HepG2 (cell line): Measurements from ENCODE around the gene STXBP2. TPM values are rescaled to one million over a fixed set of nuclear protein-coding genes. Genes with fewer than 3 reads are reported as not detected.

Experiments
- ATAC-seq: fragments of 200-7000 bp; cut with Tn5 transposase; 3 replicates; pipeline ENCODE4 v1.9.1; 2020; ENCODE audit warnings: mild to moderate bottlenecking, moderate library complexity
- BruUV-seq: library from RNA; stranded (reverse); fragments of 400-500 nt; replicated peaks from 2 replicates; lab custom pipeline; 2021; lab: Mats Ljungman, UMichigan
- CTCF ChIA-PET: fragments of 300-600 bp; formaldehyde crosslinking; extraction: SDS; loops from one replicate; lab custom pipeline; 2021; ENCODE audit warnings: low total read pairs, inconsistent platforms, low intra/inter-chr PET ratio; lab: Yijun Ruan, JAX
- POLR2A ChIA-PET: fragments of 350-600 bp; sonication (Branson Sonifier 250); formaldehyde crosslinking; loops from one replicate; lab custom pipeline; 2020; ENCODE audit warnings: antibody characterized with exemption, inconsistent platforms; lab: Yijun Ruan, JAX
- DNase-seq: peaks from one replicate; pipeline ENCODE4 v3.0.0-alpha.2; 2015; ENCODE audit warnings: low spot score
- FAIRE-seq: peaks from 3 replicates; lab custom pipeline; 2011; peaks lifted over from hg19 to GRCh38; lab: Jason Lieb, UNC
- H2AFZ ChIP-seq: one replicate; pipeline ENCODE4 v1.6.1; 2011; ENCODE audit warnings: low read length, inconsistent platforms
- H3K27ac ChIP-seq: fragments of 300-600 bp; 3 replicates; pipeline ENCODE4 v1.8.0; 2011; ENCODE audit warnings: mixed run types, mild to moderate bottlenecking, mixed read lengths, low read length, inconsistent platforms; ENCODE audit not compliant: insufficient read depth; ENCODE audit errors: extremely low read length
- H3K27me3 ChIP-seq, 2 experiments: fragments of 200-600 bp in 1 of 2; 2 replicates in 1 of 2; 3 replicates in 1 of 2; pipeline versions ENCODE4 v1.6.0 to v1.8.0; 2011; ENCODE audit warnings: low read length in 2 of 2, mild to moderate bottlenecking in 2 of 2, moderate library complexity in 2 of 2, inconsistent platforms in 1 of 2; ENCODE audit not compliant: insufficient read depth in 2 of 2, control insufficient read depth in 1 of 2
- H3K36me3 ChIP-seq, 2 experiments: fragments of 200-600 bp in 1 of 2; replicated peaks in 1 of 2; 2 replicates in 1 of 2; 3 replicates in 1 of 2; pipeline versions ENCODE4 v1.5.1 to v1.8.0; 2011; ENCODE audit warnings: low read length in 2 of 2, inconsistent platforms in 1 of 2; ENCODE audit not compliant: insufficient read depth in 2 of 2, control insufficient read depth in 1 of 2
- H3K4me1 ChIP-seq: 2 replicates; pipeline ENCODE4 v1.5.1; 2012; ENCODE audit warnings: low read length, inconsistent platforms; ENCODE audit not compliant: insufficient read depth
- H3K4me2 ChIP-seq: 2 replicates; pipeline ENCODE4 v1.6.0; 2011; ENCODE audit warnings: low read depth, low read length, inconsistent platforms
- H3K4me3 ChIP-seq, 3 experiments: fragments of 200-600 bp in 1 of 3; sonication (generic), shearing (Covaris generic) in 1 of 3; replicated peaks in 1 of 3; 2 replicates each; pipeline ENCODE4 v1.5.1; 2011 to 2016; ENCODE audit warnings: low read length in 3 of 3, inconsistent platforms in 2 of 3, low read depth in 2 of 3, mild to moderate bottlenecking in 2 of 3, control low read depth in 1 of 3, mixed read lengths in 1 of 3; ENCODE audit not compliant: insufficient read depth in 1 of 3
- H3K79me2 ChIP-seq: one replicate; pipeline ENCODE4 v1.6.1; 2011; ENCODE audit warnings: low read length, inconsistent platforms; ENCODE audit not compliant: insufficient read depth
- H3K9ac ChIP-seq: 2 replicates; pipeline ENCODE4 v1.6.0; 2011; ENCODE audit warnings: mild to moderate bottlenecking, low read depth, low read length, inconsistent platforms; ENCODE audit not compliant: insufficient read depth
- H3K9me3 ChIP-seq: 2 replicates; pipeline ENCODE4 v1.5.1; 2012; ENCODE audit warnings: mild to moderate bottlenecking, low read length
- H4K20me1 ChIP-seq: 2 replicates; pipeline ENCODE4 v1.6.0; 2011; ENCODE audit warnings: inconsistent platforms, mild to moderate bottlenecking, low read length, moderate library complexity; ENCODE audit not compliant: insufficient read depth
- CHD4 ChIP-seq: fragments of 200-600 bp; sonication (generic); IDR thresholded peaks from 2 replicates; pipeline ENCODE4 v1.7.0; 2017; ENCODE audit warnings: mild to moderate bottlenecking, low read length, borderline replicate concordance
- FOSL2 ChIP-seq: sonication (generic); formaldehyde crosslinking; IDR thresholded peaks from 2 replicates; pipeline ENCODE4 v1.4.0; 2020; ENCODE audit warnings: missing genetic modification reagents
- GTF2F1 ChIP-seq: fragments of 150-350 bp; IDR thresholded peaks from 2 replicates; pipeline ENCODE4 v1.6.1; 2014; ENCODE audit warnings: low read length
- MIXL1 ChIP-seq: IDR thresholded peaks from 2 replicates; pipeline ENCODE4 v1.6.1; 2016
- MTF1 ChIP-seq: sonication (generic); formaldehyde crosslinking; IDR thresholded peaks from 2 replicates; pipeline ENCODE4 v1.5.0; 2020; ENCODE audit warnings: missing genetic modification reagents
- PCBP1 ChIP-seq: fragments of 200-400 bp; formaldehyde crosslinking; IDR thresholded peaks from 2 replicates; pipeline ENCODE4 v1.6.1; 2017; ENCODE audit warnings: mild to moderate bottlenecking, low read depth, low read length, borderline replicate concordance
- RFX3 ChIP-seq: IDR thresholded peaks from 2 replicates; pipeline ENCODE4 v1.6.1; 2016; ENCODE audit warnings: missing biosample characterization, missing genetic modification reagents
- RXRB ChIP-seq: IDR thresholded peaks from 2 replicates; pipeline ENCODE4 v1.6.1; 2016; ENCODE audit warnings: borderline replicate concordance, missing genetic modification reagents, missing compliant biosample characterization
- ZNF629 ChIP-seq: sonication (generic); formaldehyde crosslinking; conservative IDR thresholded peaks from 2 replicates; pipeline ENCODE4 v1.5.0; 2020; ENCODE audit warnings: missing genetic modification reagents
- ZSCAN29 ChIP-seq: sonication (generic); formaldehyde crosslinking; conservative IDR thresholded peaks from 2 replicates; pipeline ENCODE4 v1.4.0; 2020; ENCODE audit warnings: mild to moderate bottlenecking, missing genetic modification reagents
- WGBS: methylation state at CpG from one replicate; pipeline ENCODE4 v1.1.6; 2017; ENCODE audit warnings: low lambda C conversion rate; 5-methylcytosine and 5-hydroxymethylcytosine counted together
- in situ Hi-C: cut with HindIII; loops from 2 replicates; pipeline ENCODE4 v1.10.0; 2017; ENCODE audit warnings: low pct_unique_long_range_greater_than_20kb; ENCODE audit not compliant: extremely low pct_ligation_motif_present
- intact Hi-C: fragments of 100-400 bp; cut with micrococcal nuclease; formaldehyde crosslinking; loops from one replicate; pipeline ENCODE4 v1.10.0; 2022; ENCODE audit not compliant: unreplicated experiment
- polyA plus RNA-seq, 8 experiments: library from polyadenylated mRNA; depleted of rRNA in 3 of 8; stranded (reverse) in 7 of 8; unstranded in 1 of 8; fragments of >200 nt; fragmentation: Illumina TruSeq in 4 of 8; extraction: Trizol in 4 of 8; gene quantifications; 2 replicates each; pipeline versions ENCODE4 v1.2.1 to v1.2.3, GENCODE V29; 2011 to 2016; ENCODE audit warnings: low read depth in 4 of 8, missing spikeins in 1 of 8, mixed read lengths in 1 of 8; ENCODE audit not compliant: insufficient read depth in 1 of 8
- total RNA-seq, 5 experiments: library from RNA; depleted of rRNA; stranded (reverse); fragments of >200 nt; fragmentation: Illumina TruSeq; extraction: Trizol; gene quantifications; 2 replicates each; pipeline ENCODE4 v1.2.3, GENCODE V29; 2016; ENCODE audit warnings: low read depth in 1 of 5

Gene STXBP2
- total and polyA plus RNA-seq, 2 of the 13 experiments (the other 11 are each of a cell fraction or from before 2014, with no cell fraction given): 22.8 to 40.1 TPM

- H3K4me2 ChIP-seq: no peak overlapping the region
- BruUV-seq: no TSS peak
- H3K27ac ChIP-seq: no peak overlapping the region
- no peaks in the 10 kb centered on the region for H4K20me1 ChIP-seq
- peaks cover 41% of the 10 kb centered on the region for H3K4me1 ChIP-seq
- no peaks in the 10 kb centered on the region for H3K79me2 ChIP-seq
- H3K9me3 ChIP-seq: no peaks in the 10 kb centered on the region
- POLR2A ChIA-PET: no interaction called here
- FAIRE-seq (no peak), ATAC-seq (no peak), DNase-seq (no peak)
- CTCF ChIA-PET: no interaction called here
- H3K36me3 ChIP-seq: no peaks in the 10 kb centered on the region
- no peak overlapping the region for H3K9ac ChIP-seq
- H3K27me3 ChIP-seq: no peaks in the 10 kb centered on the region; a peak in 1 of 5 replicates
- no peak overlapping the region for H3K4me3 ChIP-seq
- 0 out of 2 replicates have a peak, but pooled peaks have one; percentile 31 for TF ChIP-seq CHD4
- TF ChIP-seq MIXL1 (CRISPR knock-in tag): no peak
- peak; percentile 87 for TF ChIP-seq ZNF629 (CRISPR knock-in tag)
- WGBS: 64% methylated on average over 7 of the region's 7 CpGs
- intact Hi-C loops: no loop called here
- in situ Hi-C loops: no loop called here
- H2AFZ ChIP-seq: no peak overlapping the region
Measured at GRCh38 chr19:7589822-7590221, 47.1 kb upstream of the STXBP2 start.

- Histone ChIP-seq H3K36me3 (no peaks in the 10 kb centered on the region), H3K27ac (no peak overlapping the region), H3K4me3 (no peak overlapping the region), H3K4me2 (peak overlapping the region; percentile 25), H4K20me1 (no peaks in the 10 kb centered on the region), H3K9me3 (no peaks in the 10 kb centered on the region), H2AFZ (no peak overlapping the region), H3K9ac (no peak overlapping the region), H3K4me1 (peaks cover 45% of the 10 kb centered on the region), H3K27me3 (no peaks in the 10 kb centered on the region; a peak in 1 of 5 replicates), H3K79me2 (no peaks in the 10 kb centered on the region)
- FAIRE-seq (no peak), DNase-seq (no peak), ATAC-seq (no peak; the same call in 2 of the 3 replicates)
- intact Hi-C loops: no loop called here
- TF ChIP-seq RFX3 (CRISPR knock-in tag) (no peak), PCBP1 (0 out of 2 replicates have a peak, but pooled peaks have one; percentile 17), GTF2F1 (no peak), RXRB (CRISPR knock-in tag) (no peak), FOSL2 (no peak), ZSCAN29 (CRISPR knock-in tag) (no peak), MTF1 (CRISPR knock-in tag) (no peak)
- POLR2A ChIA-PET: no interaction called here
- CTCF ChIA-PET: no interaction called here
- no TSS peak for BruUV-seq
- in situ Hi-C loops: no loop called here
- 67% methylated on average over 2 of the region's 8 CpGs for WGBS
Measured at GRCh38 chr19:7590256-7590655, 46.7 kb upstream of the STXBP2 start.
